Middle frontal gyrus (tissue), 1 donor: ENCODE data around the gene LIG4.

Experiments
- DNase-seq: peaks from one replicate; pipeline ENCODE4 v3.0.0-alpha.2; 2015; ENCODE audit warnings: low spot score; ENCODE audit errors: extremely low spot score

The LIG4 gene

DNA sequence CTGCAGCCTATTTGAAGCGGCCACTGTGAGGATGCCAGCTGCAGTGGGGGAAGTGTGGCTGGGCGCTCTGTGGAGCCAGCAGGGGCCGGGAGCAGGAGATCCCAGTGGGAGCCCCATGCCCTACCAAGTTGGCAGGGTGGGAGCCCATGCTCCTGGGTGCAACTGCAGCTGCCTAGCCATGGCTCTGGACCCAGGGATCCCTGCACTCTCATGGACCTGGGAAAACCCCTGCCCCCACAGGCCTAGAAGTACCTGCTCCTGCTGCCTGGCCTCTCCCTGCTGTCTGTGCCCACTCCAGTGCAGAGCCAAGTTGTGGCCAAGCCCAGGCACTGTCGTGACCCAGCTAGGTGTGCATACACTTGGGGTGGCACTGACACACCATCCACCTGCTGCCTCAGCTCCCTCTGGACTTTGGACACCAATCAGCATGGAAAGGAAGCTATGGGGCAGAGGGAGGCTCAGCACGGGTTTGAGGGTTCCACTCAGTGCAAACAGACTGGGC, 20.9 kb downstream of the LIG4 start:
- DNase-seq = no peak

DNA sequence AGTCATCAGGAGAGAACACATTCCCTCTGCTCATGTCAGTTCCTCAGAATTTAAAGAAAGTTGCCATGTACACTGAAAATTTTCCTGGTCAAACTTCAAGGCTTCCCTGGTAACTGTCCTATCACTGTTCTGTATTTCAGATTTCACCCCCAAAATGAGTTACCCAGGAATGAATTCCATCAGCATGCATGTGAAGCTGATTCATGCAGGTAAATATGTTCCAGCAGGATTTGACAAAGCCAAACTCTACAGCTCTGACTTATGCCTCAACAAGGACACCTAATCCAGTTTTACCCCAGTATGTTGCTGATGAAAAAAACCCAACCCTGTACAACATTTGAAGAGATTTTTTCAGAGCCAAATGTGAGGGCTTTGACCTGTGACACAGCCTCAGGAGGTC, 21.5 kb downstream of the LIG4 start:
- DNase-seq = no peak

DNA sequence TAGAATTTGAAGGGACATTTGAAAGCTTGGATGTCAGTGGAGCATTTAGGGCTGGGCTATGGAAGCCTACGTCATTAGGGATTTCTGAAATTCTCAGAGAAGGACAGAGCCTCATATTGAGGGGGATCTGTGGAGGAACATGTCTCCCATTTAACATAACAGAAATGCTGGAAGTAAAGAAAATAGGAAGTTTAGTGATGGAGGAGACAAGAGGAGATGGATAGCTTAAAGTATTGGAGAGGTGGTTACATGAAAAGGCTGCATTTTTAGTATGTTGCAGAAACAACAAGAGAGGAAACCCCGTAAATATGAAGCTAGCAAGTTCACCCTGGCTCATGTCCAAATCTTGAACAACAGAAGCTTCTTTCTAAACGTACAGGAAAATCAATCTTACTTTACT, 24.4 kb downstream of the LIG4 start:
- no peak for DNase-seq

DNA sequence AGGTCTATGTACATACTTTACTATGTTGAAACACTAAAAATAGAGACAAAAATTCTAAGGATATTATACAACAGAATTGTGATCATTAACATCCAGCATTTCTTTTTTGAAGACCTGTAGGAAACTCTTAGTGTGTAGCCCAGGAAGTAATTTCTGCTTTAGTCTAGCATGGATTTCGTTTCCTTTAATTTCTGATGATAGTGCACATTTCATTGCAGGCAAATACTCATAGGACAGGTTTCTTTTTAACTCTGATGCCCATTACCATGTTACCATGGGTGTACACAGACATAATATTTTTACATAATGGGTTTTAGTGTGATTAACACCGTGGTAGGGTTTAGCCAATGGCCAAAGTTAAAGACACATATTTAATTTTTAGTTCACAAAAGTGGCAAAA, 27.1 kb downstream of the LIG4 start:
- DNase-seq = no peak

DNA sequence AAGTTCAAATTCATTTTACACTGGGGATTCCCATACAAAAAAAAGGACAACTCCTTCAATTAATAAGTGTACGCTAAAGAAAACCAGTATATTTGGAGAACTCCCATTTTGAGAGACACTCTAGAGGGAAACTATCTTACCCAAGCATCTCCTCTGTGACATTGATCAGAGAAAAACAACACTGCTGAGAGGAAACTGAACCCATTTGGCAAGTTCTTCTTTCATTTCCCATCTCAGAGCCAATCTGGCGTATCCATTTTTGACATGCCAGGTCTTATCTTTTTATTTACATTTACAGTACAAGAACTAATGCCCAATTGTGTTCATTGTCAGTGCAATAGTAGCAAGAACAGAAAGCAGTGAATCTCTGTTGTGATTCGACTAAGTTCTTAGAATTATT, 30.1 kb downstream of the LIG4 start:
- DNase-seq = no peak

DNA sequence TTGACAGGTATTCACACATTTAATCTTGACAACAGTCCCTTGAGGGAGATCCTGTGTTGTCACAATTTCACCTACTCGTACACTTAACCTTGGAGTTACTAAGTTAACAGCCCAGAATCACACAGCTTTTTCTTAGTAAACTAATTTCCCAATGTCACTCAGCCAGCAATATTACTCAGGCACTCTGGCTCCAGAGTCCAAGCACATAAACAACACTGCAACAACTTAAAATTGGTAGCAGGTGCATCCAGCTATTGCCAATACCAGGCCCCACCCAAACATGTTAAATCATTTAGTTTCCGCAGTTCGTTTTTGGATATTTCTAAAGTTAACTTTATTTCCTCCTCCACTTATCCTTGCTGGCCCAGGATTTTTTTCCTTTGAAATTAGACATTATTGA, 32.7 kb downstream of the LIG4 start:
- DNase-seq = no peak

DNA sequence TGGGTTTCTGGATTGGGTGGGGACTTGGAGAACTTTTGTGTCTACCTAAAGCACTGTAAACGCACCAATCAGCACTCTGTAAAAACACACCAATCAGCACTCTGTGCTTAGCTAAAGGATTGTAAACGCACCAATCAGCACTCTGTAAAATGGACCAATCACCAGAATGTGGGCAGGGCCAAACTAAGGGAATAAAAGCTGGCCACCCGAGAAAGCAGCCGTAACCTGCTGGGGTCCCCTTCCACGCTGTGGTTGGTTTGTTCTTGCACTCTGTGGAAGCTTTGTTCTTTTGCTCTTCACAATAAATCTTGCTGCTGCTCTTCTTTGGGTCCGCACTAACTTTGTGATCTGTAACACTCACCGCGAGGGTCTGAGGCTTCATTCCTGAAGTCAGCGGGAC, 37.3 kb downstream of the LIG4 start:
- DNase-seq = no peak

DNA sequence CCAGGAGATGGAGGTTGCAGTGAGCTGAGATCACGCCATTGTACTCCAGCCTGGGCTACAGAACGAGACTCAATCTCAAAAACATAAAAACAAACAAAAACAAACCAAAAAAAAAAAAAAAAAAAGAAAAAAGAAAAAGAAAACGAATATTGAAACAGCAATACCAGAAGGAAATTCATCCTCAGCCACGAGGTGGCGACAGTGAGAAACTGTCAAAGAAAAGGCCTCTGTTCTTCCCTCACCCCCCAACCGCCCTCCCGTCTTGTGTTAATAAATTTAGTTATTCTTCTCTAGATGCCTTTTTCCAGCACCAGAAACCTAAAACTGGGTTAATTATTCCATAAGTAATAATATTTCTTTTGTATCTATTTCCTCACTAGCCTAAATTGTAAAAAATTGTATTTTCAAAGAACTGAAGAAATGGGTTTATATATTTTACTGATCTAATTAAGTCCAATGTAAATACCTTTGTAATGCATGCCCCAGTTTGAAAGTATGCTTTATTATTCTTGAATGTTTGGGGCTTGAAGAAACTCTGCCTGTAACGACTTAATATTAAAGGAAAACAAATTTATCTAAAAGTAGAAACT, 38.6 kb downstream of the LIG4 start:
- no peak for DNase-seq

DNA sequence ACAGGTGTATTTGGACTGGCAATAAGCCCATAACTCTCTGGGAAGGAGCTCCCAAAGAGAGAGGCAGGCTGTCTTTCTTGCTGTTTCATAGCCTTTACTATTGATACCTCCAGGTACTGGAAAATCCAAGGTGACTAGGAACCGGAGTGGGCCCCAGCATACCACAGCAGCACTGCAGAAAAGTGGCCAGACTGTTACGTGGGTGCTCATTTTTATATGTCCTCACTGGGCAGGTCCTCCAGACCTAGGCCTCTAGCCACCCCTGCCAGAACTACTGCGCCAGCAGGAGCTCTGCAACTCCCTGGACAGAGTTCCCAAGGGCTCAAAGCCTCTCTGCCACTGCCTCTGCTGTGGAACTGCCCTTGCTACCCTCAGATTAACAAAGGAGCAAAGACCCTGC, 46.4 kb downstream of the LIG4 start:
- DNase-seq = no peak

DNA sequence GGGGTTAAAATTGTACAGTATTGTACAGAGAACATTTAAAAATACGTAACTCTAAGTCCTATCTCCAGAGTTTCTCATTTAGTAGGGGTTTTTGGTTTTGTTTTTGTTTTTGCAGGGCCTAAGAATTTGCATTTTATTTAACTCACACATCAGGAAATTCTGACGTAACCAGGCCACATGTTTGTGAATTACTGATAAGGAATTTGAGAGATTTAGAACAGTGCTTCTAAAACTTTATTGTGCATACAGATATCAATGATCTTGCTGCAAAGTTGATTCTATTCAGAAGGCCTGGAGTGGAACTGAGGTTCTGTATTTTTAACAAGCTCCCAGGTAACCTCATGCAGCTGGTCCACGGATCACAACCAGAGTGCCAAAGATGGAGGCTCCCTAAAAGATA, 49.3 kb downstream of the LIG4 start:
- DNase-seq = no peak

DNA sequence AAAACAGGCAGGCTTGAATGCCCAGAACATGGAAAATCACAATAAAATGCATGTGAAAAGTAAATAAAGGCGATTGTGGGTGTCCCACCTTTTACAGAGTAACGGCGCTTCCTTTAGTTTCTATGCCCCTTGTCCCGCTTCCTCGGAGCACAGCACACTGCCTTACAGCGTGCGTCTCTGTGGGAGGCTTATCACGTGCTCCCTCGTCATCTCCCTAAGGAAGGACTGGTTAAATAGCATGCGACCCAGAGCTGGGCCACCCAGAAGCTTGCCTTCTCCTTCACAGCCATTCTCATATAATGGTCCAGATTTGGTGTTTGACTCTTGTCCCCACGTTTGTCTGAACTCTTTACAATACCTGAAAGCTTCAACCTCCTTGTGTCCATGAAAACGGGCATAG, 56.6 kb downstream of the LIG4 start:
- no peak for DNase-seq
